Heart left ventricle (tissue), 13 donors: Measurements from ENCODE around the gene SNORC.

Experiments
- POLR2A ChIP-seq, 2 donors: fragments of 450-650 bp; IDR thresholded peaks; one replicate each; pipeline ENCODE4 v1.6.1; 2017; ENCODE audit warnings: antibody characterized with exemption in 2 of 2, mild to moderate bottlenecking in 2 of 2, moderate library complexity in 2 of 2
- TF ChIP-seq, protein P1 (sequence below), 12 donors: fragments of 200-600 bp; sonication (generic) in 4 of 12; IDR thresholded peaks; one replicate each; pipeline versions ENCODE4 v1.5.0 to v1.8.0; 2018 to 2022; ENCODE audit warnings: antibody characterized with exemption in 12 of 12, mild to moderate bottlenecking in 5 of 12
- donor health status: ischemic (EF 13 %, LVEDD 7.1; RV severe dilation, severe dysfunction).
- donor health status: DM: no; HTN: yes; CAD: no.
- donor health status: DM: no; HTN: no; CAD: no.
- donor health status: ischemic (EF 25% LVEDD 6.9; RV normal size, moderate dysfunction).
- donor health status: ischemic (EF 25% LVEDD 5.7; RV mildly dilated, moderate dysfunction).
- donor health status: ischemic (EF 35%, LVEDD 5.7; RV mildly dilated, moderate dysfunction).
- donor health status: nonischemic (EF 11% LVEDD 7.7; RV severe dilation, severe dysfunction).
- donor health status: DM: yes; HTN: yes; CAD: no.
- donor health status: PGD.
- donor health status: ischemic (EF 29% LVEDD 5.4; RV normal size, mild dysfunction).
- donor health status: nonischemic (EF 23%, LVEDD 6.1; RV moderate dilation, normal function).

DNA sequence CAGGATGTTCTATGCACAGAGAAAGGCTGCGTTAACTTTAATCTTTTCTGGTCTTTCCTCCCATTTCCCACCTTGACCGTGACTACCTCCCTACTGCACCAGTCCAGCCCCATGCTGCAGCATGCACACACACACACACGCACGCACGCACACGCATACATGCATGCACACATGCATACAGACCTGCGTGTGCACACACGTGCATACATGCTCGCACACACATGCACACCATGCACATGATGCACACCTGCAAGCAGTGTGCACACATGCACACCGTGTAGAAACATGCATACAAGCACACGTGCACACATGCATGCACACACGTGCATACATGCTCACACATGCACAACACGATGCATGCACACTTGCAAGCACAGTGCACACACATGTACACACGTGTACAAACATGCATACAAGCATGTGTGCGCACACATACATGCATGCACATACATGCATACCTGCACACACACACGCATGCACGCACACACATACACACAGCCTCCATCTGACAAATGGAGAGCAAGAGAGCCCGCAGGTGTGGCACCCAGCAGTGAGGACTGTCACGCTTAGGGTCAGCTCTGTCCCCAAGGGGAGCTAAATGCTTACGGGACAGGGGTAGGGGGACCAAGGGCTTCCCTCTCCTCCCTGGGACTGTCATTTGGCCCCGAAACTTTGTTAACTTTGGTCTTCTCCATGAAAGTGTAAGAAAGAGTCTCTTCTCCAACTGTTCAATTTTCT, 18.2 kb downstream of the SNORC start:
- TF ChIP-seq, protein P1, sequence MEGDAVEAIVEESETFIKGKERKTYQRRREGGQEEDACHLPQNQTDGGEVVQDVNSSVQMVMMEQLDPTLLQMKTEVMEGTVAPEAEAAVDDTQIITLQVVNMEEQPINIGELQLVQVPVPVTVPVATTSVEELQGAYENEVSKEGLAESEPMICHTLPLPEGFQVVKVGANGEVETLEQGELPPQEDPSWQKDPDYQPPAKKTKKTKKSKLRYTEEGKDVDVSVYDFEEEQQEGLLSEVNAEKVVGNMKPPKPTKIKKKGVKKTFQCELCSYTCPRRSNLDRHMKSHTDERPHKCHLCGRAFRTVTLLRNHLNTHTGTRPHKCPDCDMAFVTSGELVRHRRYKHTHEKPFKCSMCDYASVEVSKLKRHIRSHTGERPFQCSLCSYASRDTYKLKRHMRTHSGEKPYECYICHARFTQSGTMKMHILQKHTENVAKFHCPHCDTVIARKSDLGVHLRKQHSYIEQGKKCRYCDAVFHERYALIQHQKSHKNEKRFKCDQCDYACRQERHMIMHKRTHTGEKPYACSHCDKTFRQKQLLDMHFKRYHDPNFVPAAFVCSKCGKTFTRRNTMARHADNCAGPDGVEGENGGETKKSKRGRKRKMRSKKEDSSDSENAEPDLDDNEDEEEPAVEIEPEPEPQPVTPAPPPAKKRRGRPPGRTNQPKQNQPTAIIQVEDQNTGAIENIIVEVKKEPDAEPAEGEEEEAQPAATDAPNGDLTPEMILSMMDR (IDR thresholded peaks at IDR 0.05), result no peak
- no peak for TF ChIP-seq POLR2A (IDR thresholded peaks at IDR 0.05)
